PC-9 (cell line): Measurements from ENCODE around the gene IRAK1.

Source experiments
- CTCF ChIP-seq: fragments of 200-600 bp; sonication (generic); conservative IDR thresholded peaks from 2 replicates; pipeline ENCODE4 v1.6.1; 2017; ENCODE audit warnings: mixed run types, antibody characterized with exemption, mild to moderate bottlenecking, moderate library complexity
- EZH2 ChIP-seq: fragments of 200-600 bp; sonication (generic); IDR thresholded peaks from 2 replicates; pipeline ENCODE4 v1.8.0; 2017; ENCODE audit warnings: antibody characterized with exemption, low read depth

GRCh38 chrX:154013614-154014360, 5.9 kb downstream of the IRAK1 start:
- TF ChIP-seq CTCF (peak; percentile 93), EZH2 (no peak)
